Measurements from ENCODE around the gene NDUFAF8.

NDUFAF8 gene, protein sequence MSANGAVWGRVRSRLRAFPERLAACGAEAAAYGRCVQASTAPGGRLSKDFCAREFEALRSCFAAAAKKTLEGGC

DNA sequence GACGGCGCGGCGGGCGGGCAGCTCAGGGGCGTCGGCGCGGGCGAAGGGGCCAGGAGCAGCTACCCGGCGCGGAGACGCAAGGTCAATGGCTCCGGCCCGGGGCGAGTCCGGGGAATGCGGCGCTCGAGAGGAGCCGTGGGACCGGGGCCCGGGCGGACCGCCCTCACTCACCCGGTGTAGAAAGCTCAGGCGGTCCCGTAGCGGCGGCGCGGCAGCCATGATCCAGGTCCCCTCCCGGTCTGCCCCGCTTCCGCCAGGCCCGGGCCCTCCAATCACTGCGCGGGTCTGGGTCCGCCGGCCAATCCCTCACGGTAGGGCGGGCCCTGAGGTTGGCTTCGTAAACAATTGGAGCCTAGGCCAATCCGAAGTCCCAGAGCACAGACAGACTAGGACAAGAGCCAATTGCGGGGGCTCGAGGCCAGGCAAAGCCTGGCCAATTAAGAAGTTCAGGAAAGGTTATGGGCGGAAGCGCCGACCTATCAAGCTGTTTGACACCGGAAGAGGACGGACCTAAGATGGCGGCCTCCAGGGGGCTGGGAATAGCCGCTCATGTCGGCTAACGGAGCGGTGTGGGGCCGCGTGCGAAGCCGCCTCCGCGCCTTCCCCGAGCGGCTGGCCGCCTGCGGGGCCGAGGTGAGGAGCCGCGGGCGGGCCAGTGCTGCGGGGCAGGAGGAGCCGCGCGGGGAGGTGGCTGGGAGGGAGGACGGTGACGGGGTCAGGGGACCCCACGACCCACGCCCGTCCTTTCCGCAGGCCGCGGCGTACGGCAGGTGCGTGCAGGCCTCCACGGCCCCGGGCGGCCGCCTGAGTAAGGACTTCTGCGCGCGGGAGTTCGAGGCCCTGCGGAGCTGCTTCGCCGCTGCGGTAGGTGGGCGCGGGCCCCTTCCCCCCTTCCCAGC lies at the start of gene NDUFAF8, which contains the start of gene TEPSIN:
Gene NDUFAF8 (plus strand): TSS at position 504 of the 899 bp plus-strand sequence. CDS start 46 bp downstream, at position 550.
Gene TEPSIN (minus strand): TSS at position 241 of the 899 bp plus-strand sequence. CDS start 22 bp downstream, at position 219.
- peak; percentile 66 to 100 for DNase-seq

DNA sequence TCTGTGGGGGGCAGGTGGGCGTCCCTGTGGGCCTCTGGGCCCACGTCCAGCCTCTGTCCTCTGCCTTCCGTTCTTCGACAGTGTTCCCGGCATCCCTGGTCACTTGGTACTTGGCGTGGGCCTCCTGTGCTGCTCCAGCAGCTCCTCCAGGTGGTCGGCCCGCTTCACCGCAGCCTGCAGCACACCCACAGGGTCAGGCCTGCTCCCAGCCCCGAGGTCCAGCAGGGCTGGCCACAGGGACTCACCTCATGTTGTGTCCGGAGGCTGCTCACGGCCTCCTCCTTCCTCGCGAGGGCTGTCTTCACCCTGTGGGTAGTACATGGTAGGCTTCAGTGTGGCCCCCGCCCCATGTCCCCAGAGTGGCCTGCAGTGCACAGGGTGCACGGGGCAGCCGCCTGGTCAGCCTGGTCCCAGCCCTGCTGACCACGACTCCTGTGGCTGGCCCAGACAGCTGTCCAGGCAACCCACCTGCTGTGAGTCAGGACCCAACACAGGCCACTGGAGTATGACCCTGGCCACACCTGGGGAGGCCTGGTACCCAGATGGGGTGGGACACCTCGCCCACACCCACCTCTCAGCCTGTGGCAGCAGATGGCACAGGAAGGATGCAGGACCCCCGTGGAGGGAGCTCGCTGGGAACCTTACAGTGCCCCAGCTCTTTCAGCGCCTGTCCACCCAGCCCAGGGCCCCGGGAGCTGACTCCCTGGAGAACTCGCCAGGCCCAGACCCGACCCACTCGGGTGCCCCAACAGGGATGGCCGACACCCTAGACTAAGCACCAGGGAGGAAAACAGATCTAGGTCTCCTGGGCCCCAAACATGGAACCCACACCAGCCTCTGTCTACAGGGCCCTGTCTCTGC lies 49.2 kb upstream of the NDUFAF8 start:
- DNase-seq: no peak

DNA sequence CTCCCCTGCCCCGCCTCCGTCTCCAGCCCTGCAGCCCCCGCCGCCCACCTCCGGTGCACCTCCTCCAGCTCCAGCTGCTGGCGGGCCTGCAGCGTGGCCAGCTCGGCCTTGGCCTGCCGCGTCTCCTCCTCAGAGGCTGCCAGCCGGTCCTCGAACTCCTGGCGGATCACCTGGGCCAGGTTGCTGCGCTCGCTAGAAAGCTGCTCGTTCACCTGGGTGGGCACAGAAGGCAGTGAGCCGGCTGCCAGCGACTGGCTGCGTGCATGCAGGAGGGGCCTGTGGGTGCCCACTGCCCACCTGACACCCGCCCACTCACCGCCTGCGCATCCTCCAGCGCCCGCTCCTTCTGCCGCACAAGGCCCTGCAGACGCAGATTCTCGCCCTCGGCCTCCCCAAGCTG lies 48.5 kb upstream of the NDUFAF8 start:
- no peak for DNase-seq

DNA sequence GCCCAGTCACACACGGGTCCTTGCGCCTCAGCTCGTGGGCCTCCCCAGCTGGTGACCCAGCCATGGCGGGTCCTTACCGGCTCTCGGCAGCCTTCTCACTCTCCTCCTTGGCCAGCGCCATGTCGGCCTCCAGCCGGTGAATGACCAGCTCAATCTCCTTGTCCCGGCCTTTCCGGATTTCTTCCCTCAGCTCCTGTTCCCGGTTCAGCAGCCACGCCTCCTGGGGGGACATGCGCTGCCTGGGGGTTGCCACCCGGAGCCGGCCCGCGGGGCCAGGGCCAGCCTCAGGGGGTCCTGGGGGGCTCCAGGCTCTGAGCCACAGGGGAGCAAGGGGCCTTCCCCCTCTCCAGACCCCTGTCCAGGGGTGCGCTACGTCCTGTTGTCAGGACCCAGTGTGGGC lies 48.0 kb upstream of the NDUFAF8 start:
- DNase-seq: no peak

DNA sequence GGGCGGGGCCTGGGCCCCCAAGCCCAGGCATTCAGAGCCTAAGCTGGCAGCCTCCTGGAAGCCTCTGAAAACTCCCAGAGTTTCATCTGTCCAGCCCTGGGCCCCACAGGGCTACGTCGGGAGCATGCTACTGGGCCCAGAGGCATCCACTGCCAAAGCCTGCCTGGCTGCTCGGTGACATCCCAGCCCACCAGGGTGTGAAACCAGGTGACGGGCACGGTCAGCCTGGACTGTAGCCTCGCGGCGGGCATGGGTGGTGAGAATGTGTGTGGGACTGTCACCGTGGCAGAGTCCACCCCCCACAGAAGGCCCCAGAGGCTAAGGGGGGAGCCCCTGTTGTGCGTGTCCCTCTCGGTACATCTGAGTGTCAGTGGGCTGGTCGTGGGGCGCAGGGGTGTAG lies 47.5 kb upstream of the NDUFAF8 start:
- no peak for DNase-seq

DNA sequence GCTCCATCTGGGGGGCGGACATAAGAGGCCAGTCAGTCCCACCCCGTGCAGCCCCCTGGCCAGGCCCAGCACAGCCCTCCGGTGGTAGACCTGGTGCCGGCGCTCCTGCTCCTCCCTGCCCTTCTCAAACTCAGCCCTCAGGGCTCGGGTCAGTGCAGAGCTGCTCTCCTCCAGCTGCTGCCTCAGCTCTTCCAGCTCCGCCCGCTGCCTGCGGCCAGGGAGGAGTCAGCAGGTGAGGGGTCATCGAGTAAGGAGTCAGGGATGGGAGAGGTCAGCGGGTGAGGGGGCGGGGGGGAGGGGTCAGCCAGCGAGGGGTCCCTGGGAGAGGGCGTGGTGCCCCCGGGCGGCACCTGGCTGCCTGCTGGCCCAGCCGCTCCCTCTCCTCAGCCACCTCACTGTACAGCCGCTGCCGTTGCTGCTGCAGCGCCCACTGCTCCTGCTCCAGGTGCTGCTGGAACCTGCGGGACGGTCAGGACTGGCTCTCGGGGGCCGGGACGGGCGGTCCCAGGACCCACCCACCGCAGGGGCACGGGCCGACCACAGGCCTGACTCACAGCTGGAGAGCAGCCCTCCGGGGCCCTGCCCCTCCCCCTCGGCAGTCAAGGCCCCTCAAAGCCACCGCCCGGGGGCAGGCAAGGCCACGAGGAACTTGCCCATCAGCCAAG lies 46.6 kb upstream of the NDUFAF8 start:
- DNase-seq: no peak

DNA sequence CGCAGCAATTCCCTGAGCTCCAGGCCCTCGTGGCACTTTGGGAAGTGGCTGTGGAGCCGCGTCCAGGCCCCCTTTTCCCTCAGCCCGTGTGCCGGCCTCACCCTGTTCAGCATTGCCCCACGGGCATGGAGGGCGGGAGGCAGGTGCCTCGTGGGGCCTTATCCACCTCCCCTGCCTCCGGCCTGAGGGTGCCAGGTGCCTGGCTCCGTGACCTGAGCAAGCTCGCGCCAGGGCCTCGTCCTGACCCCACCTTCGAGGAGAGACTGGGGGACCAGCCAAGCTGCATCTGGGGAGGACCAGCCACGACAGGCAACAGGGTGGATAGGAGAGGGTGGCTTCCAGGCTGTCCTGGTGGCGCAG lies 46.1 kb upstream of the NDUFAF8 start:
- no peak for DNase-seq

DNA sequence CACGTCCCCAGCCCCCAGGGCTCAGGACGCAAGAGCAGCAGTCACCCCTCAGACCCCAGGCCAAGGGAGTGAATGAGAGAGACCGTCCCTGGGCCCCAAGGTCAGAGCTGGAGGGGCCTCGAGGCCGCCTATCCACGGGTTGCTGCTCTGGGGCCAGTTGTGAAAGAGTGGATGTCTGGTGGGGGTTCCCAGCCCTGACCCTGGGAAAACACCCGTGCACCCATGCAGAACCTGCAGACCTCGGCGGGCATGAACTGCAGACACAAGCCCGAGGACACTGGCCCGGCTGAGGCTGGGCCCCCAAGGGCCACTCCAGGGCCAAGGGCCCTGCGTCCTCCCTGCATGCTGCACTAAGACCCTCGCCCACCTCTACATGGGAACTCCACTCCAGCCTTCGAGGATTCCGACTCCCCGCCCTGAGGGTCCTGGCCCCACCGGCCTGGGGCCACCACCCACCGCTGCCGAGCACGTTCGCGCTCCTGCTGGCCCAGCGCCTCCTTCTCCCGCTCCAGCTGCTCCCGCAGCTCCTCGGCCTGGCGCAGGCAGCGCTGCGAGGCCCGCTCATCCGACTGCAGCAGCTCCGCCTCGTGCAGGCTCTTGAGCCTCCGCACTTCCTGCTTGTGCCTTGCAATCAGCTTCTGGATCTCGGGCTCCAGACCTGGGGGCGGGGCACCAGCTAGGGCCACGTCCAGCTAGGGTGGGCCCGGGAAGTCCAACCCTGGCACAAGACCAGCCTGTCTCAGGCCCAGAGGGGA lies 45.5 kb upstream of the NDUFAF8 start:
- no peak for DNase-seq

DNA sequence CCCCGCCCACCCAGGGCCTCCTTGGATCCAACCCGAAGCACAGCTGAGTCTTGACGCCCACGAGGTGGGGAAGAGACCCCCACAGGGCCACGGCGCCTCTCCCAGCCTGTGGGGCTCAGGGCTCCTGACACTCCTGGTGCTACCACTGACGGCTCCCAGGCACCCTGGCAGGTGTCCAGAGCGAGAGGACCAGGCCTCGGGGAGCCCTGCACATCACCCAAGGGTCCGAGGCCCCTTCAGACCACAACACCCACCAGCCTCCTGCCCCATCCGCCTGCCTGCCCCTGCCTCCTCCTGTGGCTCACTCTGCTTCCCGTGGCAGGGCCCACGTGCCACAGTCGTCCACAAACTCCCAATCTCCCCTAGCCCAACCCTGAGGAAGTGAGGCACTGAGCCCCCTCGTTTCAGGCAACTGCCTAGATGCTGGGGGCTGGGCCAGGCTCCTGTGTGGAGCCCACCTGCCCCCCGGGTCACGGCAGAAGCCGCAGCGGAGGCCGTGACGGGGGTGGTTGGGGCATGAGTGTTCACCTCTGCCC lies 44.8 kb upstream of the NDUFAF8 start:
- DNase-seq: no peak

DNA sequence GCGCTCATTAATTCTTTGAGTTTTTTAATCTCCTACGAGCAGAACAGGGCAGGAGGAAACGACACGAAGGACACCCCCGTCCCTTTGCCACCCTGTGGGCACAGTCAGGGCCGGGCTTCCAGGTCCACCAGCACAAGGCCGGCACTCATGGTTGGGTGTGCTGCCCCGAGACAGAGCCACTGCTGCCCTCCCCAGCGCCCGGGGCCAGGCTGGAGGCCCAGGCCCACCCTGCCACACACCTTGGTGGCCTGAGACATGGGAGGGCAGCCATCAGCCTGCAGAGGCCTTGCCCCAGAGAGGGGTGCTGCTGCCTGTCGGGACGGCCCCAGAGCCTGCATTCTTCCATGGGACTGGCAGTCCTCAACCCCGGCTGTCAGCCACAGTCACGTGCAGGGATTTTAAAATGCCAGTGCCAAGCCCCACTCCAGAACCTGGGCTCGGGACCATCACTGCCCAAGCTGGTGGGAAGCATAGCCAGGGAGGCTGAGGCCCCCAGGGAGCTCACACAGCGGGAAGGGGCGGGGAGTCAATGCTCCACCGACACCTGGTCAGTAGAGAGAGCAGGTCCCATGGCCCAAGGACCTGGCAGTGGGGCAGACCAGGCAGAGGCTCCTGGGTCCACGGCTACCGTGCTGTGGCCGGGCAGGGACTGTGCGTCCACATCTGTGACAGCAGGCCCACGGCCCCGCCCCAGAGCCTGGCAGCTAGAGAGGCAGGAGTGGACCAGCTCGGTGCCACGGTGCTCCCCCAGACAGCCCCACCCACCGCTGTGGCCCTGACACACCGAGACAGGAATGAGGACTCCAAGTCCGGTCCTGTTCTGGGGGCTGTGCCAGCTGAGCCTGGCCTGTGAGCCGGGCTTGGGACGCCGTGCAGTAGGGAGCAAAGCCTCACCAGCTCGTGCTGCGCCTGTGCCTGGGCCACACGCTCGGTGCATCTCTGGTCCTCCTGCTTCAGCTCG lies 43.9 kb upstream of the NDUFAF8 start:
- no peak for DNase-seq

DNA sequence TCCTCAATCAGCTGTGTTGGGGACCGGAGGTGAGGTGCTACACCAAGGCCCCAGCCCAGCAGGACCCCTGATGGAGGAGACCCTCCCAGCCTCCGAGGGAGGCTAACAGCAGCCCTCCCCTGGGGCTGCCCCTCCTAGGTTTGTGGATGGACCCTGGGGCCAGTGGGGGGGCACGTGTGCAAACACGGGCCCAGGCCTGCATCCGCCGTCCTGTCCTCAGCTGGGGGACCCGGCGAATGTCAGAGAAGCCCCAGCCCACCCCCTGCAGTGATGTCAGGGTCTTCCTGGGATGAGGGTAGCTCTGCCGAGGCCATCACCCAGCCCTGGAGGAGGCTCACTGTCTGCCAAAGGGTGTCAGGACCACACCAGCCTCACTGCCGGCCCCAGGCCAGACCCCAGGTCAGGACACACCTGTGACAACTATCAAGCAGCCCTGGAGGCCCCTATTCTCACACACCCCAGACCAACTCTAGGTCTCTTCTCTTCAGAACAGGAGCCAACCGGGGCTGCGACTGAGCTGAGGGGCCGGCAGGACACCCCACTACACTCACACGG lies 43.1 kb upstream of the NDUFAF8 start:
- no peak for DNase-seq

DNA sequence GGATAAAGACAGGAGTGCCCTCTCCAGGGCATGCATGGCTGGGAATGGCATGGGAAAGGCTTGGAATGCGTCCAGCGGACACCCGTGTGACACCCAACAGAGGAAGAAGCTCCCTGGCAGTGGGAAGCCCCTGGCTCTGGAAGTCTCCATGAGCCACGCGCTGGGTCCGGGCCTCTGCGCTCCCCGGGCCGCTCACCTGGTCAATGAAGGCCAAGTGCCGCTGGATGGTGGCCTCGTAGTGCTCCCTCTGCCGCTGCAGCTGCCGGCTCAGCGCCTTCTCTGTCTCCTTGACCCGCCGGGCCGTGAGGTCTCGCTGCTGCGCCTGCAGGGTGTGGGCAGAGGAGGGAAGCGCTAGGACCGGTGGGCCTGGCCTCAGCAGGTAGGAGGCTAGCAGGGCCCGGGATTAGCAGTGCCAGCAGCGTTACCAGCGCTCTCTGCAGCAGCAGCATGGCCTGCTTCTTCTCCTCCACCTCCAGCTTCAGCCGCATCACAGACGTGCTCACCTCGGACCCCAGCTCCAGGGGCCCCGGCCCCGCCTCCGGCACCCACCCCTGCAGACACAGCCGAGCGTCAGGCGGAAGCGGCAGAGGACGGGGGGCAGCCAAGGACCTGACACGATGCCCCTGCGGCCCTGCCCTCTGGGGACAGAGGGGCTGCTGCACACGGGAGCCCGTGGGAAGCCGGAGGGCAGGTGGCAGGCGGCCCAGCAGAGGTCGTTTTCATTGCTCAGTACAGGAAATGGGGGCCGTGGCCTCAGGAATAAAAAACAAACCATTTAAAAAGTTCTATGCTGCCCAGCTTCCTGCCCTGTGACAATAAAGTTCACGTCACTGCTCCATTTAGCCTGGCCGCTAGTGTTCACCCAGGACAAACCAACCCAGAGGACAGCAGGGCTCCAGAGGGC lies 42.4 kb upstream of the NDUFAF8 start:
- no peak for DNase-seq

DNA sequence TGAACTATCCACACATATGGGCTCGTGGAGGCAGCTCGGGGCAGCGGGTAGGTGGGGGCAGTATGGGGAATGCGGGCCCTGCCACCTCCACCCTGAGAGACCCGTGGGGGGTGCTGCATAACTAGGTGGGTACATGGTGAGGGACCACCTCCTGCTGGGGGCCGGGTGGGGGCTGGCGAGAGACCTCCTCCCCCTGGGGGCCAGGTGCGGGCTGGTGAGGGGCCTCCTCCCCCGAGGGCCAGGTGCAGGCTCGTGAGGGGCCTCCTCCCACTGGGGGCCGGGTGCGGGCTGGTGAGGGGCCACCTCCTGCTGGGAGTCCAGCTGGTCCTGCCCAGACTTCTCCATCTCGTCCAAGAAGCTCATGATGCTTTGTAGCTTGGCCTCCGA lies 41.7 kb upstream of the NDUFAF8 start:
- DNase-seq: no peak

DNA sequence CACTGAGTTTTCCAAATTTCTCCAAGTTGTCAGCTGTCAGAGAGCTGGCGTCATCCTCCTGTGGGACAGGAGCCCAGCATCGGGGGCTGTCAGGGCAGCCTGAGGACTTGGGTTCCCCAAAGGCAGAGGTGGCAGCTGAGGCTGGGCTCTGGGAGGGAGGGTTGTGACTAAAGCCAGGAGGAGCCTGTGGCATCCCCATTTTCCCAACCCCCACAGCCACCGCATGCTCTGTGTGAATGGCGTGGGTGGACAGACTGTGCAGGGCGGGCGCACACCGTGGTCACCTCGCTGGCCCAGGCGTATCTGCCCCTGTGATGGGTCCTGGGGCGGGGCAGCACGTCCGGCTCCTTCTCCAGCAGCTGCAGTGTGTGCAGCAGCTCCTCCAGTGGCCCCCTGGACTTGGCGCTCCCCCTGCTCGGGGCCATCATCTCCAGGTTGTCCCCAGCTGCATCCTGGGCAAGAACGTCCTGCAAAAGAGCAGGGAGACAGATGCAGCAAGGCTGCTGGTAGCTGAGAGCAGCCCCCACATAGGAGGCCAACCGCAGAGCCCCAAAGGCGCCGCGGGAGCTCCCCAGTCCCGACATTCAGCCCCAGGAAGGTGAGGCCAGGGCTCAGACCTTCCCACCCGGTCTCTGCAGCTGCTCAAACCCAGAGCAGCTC lies 41.2 kb upstream of the NDUFAF8 start:
- no peak for DNase-seq

DNA sequence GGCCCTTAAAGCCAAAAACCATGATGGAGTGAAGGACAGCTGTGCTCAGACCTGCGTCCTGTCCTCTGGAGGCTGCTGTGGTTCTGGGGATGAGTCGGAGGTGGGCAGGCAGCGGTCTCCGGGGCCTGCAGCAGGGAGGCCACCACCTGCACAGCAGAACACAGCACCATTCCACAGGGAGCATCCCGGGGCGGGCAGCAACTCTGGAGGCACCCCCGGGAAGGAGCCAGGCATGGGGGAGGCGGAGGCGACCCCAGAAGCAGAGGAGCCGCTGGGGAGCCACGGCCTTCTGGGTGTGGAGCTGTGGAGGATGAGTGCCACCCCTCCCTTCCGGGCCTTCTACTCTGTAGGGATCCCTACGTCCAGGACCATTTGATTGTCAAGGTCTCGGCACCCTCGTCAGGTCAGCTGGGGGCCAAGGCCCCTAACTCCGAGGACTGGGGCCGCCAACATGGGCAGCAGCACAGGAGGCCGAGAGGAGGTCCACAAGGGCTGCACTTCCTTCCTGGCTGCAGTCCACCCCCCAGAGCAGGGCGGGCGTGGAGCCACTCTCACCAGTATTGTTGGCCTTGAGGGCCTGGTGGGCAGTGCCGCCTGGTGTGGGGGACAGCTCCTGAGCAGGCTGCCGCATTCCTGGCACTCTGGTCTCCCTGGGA lies 40.2 kb upstream of the NDUFAF8 start:
- DNase-seq: no peak

DNA sequence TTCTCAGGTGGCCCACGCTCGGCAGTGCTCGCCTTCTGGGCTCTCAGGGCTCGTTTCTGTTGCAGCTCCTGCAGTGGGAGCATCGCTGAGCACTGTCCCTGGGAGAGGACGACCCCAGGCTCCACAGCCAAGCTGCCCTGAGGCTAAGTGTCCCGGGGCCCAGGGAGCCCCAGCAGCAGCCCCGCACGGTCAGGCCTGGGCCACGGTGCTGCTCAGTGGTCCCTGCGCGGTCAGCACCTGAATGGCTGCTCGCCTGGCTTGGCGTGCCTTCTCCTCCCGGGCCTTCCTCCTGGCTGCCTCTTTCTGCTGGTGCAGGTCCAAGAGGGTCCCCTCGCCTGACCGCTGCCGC lies 39.7 kb upstream of the NDUFAF8 start:
- no peak for DNase-seq

DNA sequence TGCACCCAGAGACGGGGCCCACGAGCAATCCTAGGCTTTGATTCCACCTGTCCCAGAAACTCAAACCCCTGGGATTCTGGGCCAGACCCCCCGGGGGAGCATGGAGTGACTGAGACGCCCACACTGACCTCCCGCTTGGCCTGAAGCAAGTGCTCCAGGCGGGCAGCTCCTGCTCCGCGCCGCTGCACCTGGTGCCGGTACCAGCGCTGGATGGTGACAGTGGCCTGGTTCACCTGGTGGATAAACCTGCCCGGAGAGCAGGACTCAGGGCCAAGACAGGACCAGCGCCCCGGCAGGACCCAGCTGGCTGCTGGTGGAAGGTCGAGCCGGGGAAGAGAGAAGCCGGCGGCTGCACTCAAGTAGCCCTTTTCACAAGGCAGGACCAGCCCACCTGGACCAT lies 38.9 kb upstream of the NDUFAF8 start:
- no peak for DNase-seq
